NCI-H446 (cell line): ENCODE results near the gene CELF2.

Source experiments
- DNase-seq, 2 experiments: peaks; one replicate each; lab custom pipeline; 2025; lab: John Stamatoyannopoulos, UW

CELF2 gene

DNA sequence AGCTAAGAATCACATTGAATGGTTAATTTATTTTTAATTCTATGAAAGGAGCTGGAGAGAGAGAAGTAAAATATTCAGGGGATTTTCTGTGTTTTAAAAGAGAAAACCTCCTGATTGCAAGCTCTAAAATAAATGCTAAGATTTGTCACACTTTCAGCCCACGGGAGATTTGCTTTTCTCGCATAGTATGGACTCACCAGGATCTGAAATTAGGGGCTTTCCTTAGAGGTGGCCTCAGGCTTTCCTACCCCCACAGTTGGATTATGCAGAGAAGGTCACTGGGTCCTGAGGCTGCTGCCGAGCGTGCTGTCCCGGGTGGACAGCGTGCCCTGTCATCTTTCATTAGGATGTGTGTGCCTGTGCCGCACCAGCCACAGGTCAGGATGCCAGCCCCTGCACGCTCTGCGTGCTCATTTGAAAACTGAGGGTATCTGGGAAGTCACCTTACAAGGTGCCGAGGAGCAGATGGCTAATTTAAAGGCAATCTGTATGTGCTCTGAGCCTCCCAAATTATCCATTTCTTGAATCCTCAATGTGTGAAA is 258.8 kb downstream of the CELF2 start:
- DNase-seq = no peak

DNA sequence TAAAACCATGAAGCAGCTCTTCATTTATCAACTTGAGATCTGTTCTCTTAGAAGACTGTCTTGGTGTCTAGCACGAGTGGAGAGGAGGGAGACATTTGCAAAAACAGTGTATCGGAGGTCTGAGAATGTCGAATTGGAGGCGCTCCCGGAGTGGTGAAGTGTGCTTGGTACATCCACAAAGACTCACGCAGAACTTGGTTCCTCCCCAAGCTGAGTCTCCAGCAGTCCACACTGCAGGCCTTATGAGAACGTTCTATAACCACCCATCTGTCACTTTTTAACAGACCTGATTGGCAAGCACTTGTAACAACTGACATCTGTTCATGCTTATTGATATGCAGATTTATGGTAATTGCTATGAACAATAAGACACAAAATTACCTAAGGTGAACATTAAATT is 261.6 kb downstream of the CELF2 start:
- DNase-seq = peak in 1 of 2 experiments; percentile 57

DNA sequence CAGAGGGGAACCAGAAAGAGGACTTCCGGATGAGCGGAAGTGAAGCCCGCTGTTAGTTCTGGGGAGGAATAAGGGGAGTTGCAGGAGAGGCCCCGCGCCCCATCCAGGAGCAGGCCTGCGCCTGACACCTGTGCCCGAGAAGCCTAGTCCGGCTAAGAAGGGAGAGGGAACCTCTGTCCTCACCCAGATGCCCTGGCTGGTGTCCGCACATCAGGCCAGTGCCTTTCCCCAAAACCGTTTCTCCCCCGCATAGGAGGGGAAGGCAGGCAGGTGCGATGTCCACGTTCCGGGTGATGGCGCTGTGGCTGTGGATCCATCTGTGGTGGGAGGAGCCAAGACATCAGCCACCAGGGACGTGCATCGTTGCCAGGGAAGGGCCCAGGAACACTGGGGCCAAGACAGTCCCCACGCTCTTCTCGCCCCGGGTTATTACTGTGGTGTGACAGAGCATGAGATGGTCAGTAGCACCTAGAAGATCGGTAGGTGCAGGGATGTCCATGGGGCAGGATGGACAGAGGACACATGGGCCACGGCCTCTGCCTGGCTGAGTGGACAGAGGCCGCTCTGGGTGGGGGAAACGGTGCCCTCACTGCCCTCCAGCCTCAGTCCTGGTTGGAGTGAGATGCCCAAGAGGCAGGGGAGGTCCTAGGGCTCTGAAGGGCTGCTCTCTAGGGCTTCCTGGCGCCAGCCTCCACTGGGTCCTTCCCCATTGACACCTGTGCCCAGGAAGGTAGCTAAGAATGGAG is 262.7 kb downstream of the CELF2 start:
- DNase-seq = no peak

DNA sequence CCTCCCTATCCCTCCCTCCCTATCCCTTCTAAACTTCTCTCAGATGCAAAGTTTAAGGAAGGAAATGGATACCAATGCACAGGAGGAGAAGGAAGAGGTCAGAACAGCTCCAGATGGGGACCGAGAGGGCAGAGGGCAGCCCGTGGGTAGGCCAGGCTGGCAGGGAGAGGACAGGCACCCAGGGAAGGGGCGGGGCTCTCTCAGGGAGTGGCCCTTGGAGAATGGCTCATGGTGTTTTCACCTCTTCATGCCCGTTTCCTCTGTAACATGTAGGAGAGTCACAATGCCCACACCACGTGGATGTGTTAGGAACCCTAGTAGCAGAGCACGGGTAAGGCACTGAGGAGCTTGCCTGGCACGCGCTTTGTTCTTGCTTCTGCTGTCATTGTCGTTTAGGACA is 264.5 kb downstream of the CELF2 start:
- DNase-seq = no peak

DNA sequence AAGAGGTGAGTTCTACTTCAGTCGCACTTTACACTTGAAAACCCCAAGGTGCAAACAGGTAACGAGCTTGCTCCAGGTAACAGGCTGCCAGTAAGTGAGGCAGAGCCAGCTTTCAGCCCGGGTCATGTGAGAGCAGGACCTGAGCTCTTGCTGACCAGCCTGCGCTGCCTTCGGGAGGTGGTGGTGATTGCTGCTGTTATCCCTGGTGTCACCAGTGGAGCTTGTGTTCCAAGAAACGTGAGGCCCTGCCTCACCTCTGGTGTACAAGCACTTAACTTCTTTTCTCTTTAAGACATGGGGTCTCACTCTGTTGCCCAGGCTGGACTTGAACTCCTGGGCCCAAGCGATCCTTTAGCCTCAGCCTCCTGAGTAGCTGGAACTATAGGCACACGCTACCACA is 265.0 kb downstream of the CELF2 start:
- no peak for DNase-seq

DNA sequence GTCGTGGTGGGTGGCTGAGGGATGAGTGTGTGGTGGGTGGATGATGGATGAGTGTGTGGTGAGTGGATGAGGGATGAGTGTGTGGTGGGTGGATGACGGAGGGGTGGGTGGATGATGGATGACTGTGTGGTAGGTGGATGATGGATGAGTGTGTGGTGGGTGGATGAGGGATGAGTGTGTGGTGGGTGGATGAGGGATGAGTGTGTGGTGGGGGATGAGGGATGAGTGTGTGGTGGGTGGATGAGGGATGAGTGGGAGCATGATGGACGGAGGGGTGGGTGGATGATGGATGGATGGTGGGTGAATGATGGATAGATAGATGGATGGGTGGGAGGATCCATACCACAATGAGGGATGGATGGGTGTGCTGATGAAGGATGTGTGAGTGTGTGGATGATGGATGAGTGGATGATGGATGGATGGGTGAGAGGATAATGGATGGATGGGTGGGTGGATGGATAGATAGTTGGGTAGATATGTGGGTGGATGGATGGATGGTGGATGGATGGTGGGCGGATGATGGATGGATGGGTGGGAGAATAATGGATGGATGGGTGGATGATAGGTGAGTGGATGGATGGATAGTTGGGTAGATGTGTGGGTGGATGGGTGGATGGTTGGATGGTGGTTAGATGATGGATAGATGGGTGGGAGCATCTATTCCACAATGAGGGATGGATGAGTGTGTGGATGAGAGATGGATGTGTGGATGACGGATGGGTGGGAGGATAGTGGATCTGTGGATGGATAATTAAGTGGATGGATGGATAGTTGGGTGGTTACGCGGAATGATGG is 266.8 kb downstream of the CELF2 start:
- no peak for DNase-seq

DNA sequence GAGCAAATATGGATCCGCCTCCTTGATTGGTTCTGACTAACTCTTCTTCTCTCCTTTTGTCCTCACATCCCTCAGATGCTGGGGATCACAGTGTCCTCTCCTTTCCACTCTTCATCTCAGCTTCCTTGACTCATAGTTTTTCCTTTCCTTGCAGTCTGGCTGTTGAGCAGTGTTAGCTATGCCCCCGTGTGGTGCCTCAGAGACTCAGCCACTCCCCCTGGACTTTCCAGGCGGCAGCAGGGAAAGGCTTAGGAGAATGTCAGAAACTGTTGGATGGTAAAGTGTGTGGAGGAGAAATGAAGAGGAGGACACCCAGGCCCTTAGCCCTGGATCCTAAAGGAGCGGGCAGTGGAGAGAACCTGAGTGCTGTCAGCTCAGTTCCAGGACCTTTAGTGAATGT is 267.5 kb downstream of the CELF2 start:
- DNase-seq = no peak

DNA sequence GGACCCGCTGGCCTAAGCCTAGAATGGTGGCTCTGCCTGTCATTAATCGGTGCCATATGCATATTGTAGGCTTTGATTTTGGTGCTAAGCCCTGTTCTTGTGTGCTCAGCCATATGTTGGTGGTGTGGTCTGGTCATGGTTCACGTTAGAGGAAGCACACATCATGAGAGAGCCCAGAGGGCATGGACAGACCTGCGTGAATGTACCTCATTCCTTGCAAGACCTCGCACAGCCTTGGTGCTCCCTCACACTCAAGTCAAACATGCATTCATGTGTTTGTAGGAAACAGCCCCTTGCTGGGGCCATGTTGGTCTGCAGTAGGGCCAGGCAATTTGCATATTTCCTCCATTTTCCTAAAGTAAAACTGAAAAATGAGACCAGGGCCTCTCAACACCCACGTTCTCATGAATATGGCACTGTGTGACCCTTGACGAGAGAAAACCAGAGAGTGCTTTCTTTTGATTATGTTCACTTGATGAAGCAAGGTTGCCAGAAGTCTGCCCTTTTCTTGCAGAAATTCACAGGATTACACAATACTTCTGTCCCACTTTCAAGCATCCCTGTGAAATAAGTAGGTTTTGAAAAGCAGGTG is 268.7 kb downstream of the CELF2 start:
- no peak for DNase-seq

DNA sequence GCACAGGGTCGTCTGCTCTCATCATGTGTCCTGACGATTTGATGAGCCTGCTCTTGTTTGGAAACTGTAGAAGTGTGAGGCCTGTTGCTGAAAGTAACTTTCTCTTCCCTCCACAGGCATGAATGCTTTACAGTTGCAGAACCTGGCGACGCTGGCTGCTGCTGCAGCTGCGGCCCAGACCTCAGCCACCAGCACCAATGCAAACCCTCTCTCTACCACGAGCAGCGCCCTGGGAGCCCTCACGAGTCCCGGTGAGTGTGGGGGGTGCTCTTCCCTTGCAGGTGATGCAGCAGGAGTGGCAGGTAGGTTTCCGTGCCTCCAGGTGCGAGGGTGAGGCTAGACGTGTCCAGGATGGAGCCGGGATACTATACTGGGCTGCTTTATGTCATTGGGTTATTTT is 270.6 kb downstream of the CELF2 start:
- no peak for DNase-seq

DNA sequence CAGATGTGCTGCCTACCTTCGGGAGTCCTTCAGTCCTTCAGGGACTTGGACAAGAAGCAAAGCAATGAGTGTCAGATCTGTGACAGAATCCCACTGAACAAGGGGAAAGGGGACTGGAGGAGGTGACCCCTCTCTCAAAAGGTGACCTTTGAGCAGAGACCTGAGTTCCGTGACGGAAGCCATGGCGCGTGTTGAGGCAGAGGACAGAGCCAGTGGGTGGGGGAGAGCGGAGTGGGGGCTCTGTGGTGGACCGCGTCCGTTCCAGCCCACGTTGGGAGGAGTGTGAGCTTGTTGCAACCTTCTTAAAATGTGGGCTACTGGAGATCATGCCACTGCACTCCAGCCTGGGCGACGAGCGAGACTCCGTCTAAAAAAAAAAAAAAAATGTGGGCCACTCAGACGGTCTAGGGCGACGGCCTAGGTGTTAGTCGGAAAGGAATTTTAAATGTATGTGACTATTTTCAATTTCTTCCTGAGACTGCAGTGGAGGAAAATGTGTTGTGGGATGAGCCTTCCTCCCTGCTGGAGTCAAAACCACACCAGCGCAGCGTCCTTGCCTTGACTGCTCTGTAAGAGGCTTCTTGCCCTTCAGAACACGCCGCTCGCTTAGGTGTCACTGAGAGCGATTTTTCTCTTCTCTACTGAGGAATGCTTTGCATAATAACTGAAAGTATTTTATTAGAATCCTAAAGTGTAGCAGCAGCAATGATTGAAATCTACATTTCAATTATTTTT is 272.7 kb downstream of the CELF2 start:
- no peak for DNase-seq

DNA sequence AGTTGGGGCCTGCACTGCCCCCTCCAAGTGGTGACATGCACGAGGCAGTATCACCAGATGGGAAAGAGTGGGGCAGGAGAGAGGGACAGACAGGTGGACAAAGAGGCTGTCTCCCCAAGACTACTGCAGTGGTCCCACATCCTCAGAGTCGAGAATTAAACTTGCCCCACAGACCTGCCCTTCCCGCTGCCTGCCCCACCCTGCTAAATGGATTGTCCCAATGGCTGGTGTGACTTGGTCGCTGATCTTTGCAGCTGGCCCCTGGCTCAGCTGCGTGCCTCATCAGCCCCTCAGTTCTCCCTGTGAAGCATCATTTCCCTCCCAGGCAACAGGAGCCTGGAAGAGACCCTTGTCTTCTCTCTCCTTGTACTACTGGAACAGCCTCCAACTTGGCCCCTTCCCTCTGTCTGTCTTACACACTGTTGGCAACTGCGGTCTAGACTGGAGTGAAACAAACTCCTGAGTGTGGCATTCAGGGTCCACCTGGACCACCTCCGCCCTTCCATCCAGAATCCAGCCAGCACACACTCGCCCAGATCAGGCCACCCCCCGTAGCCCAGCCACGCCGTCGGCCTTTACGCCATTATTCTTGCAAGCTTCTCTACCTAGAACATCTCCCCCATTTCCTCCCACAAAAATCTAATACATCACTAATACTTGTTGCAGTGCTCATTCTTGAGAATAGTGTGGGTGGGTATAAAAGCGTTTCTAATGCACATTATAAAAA is 275.1 kb downstream of the CELF2 start:
- DNase-seq = no peak

DNA sequence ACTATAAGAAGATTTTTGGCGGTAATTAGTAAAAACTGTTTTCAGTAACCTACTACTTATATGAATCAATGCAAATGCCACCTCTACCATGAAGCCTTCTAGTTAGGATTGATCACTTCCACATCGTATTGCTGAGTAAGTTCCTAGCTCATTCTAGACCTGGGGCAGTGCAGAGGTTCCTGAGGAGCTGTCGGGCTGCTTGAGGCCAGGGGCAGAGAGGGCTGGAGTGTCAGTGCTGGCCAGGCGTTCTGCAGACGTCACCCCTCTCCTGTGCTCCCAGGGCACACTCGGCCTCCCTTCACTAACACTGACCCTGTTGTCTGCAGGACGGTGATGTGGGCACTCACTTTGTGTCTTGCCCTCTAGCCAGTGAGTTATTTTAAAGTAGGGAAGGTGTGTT is 275.7 kb downstream of the CELF2 start:
- no peak for DNase-seq

DNA sequence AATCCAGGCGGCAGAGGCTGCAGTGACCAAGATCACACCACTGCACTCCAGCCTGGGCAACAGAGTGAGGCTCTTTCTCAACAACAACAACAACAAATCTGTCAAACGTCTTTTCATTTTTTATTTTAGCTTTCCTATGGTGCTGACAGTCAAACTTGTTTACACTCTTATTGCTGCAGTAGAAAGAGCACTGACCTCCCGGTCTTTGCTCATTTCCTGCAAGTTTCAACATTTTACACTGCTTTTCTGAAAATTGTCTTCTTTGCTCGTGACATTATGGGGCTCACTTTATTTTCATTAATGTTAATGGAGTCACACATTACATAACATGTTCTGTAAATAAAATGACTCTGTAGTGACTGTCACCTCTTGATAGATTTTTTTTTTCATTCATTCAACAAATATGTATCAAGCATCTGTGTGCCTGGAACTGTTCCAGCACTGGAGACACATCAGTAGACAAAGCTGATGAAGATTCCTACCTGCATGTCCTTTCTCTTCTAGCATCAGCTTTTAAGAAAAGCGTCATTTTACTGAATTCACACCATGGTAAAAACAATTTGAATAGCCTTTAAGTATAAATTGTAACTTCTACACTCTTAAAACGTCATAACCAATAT is 277.3 kb downstream of the CELF2 start:
- DNase-seq = no peak

DNA sequence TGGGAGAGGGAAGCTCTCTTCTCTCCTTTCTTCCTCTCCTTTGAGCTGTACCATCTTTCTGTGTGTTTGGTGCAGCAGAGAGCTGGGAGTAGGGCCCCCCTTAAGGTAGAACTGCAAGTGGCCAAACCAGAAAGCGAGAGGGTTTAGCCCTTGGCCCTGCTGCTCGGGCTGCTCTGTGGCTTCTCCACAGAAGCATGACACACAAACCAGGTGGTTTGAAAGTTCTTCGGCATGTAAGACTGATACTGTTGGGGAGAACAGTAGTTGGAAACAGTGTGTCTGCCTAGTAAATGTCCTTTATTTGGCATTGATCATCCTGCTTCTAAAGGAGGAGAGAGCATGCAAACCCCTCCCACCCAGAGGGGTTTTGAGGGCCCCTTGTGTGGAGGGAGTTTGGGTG is 277.8 kb downstream of the CELF2 start:
- no peak for DNase-seq

DNA sequence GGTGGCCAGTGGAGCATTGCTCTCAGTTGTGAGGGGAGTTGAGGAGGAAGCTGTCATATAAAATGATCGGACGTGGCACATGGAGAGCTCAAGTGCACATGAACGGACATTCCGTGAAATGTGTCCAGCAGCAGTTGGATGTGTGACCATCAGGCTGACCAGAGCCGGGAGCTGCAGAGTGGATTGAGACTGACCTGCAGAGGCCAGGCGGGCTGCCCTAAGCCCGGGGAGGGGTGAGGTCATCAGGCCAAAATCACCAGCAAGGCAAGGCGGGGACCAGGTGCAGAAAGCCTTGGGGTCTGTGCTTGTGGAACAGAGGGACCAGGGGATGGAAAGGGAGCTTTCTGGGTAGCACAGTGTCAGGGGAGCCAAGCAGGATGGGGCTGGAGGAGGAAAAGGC is 279.5 kb downstream of the CELF2 start:
- DNase-seq = no peak

DNA sequence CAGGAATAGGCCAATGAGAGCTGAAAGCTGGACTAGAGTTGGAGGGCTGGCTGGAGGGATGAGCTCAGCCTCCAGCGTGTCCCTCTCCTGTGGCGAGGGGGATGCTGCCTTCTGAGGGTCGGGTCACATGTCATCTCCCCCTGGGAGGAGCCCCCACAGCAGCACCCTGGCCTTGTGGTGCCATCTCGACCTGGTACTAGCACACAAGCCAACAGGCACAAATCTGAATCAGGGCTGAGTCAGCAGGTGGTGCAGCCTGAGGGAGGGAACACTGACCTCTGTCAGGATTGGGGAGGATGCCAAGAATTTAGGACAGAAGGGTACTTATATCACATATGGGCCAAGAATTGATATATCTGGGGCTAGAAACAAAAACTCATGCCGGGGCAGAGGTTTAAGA is 280.4 kb downstream of the CELF2 start:
- DNase-seq = peak in 1 of 2 experiments; percentile 19

DNA sequence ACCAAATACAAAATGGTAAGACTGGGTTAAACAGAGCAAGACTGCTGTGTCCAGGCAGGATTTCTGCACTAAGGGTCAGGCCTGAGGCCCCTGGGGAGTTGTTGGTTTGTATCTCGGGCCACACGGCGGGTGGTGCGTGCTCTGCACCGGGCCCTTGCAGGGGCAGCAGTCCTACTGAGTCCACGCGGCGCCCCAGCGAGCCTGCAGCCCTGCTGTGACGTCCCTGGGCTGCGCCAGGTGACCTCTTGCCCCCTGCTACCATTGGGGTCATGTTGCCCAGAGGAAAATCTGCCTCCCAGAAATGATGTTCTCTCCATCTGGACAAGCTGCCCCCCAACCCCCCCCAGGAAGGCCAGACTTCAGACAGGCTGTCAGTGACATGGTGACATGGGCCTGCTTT is 281.5 kb downstream of the CELF2 start:
- DNase-seq = no peak

DNA sequence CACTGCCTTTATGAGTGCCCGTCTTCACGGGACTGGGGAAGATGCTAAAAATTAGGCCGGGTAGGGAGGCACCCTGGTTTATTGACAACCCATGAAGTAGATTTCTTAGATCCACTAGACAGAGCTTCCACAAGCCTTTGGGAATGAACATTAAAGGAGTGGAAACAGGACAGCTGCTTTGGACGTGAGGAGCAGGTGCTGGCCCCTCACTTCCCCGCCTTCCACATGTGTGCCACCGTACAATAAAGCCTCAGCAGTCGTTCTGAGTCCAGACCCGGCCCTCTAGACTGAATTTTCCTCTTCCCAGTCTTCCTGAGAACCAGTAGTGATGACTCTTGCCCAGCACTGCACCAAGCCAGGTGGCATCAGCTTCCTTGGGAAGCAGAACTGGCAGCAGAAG is 282.4 kb downstream of the CELF2 start:
- DNase-seq = no peak

DNA sequence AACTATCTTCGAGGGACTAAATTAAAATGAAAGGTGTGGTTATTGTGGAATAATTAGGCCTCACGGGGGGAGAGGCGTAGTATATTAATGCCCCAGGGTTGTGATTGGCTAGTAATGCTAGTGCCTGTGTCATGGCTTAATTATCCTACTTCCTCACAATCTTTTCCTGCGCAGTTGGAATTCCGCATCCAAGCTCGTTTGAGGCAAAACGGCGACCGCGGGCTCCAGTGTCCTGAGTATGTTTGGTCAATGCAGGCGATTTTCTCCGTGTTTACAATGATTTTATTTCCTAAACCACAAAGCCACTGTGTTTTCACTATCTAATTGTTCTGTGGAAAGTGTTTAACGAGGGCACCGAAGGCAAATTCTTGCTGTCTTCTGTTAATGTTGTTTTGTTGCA is 282.9 kb downstream of the CELF2 start:
- no peak for DNase-seq

DNA sequence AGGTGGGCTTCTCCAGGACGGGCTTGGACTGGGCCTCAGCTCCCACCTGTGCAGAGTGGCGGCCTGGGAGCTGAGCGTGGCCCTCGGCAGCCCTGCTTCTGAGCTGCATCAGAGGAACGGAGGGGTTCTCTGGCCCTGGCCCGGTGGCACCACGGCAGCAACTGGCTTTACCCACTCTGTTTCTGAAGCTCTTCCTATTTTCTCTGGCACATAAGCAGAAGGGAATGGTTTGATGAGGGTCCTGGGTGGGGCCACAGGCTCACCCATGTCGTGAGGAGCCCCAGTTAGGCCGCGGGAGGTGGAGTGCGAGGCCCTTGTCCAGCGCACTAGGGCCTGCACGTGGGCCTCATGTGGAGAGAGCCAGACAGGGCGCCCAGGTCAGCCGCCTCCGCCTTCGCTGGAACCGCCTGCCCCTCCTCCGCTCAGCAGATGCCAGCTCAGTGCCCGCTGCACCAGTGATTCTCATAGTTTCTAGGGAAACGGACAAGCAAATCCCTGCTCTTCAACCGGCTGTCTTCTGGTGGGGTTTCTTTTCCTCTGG is 284.0 kb downstream of the CELF2 start:
- DNase-seq = no peak

DNA sequence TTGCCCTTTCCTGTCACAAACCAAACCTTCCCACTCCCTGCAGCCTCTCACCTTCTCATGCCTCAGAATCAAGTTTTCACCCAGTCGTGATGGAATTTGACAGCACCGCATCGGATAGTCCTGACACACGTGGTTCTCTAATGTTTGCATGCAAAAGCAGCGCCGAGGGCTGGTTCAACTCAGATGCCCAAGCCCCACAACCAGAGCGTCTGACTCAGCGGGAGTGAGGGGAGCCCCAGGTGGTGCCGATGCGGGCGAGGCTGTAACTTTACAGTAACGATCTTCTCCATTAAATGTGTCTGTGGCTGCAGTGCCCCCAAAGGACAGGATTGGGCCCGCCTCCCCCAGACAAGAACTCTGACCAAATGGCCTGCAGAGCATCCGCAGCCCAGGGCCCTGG is 284.5 kb downstream of the CELF2 start:
- DNase-seq = no peak
